ENCODE measurements around the gene LRCH3.

Gene LRCH3

GRCh38 chr3:197804511-197804910 lies 13.5 kb downstream of the LRCH3 start:
- TF ChIP-seq, protein P1, sequence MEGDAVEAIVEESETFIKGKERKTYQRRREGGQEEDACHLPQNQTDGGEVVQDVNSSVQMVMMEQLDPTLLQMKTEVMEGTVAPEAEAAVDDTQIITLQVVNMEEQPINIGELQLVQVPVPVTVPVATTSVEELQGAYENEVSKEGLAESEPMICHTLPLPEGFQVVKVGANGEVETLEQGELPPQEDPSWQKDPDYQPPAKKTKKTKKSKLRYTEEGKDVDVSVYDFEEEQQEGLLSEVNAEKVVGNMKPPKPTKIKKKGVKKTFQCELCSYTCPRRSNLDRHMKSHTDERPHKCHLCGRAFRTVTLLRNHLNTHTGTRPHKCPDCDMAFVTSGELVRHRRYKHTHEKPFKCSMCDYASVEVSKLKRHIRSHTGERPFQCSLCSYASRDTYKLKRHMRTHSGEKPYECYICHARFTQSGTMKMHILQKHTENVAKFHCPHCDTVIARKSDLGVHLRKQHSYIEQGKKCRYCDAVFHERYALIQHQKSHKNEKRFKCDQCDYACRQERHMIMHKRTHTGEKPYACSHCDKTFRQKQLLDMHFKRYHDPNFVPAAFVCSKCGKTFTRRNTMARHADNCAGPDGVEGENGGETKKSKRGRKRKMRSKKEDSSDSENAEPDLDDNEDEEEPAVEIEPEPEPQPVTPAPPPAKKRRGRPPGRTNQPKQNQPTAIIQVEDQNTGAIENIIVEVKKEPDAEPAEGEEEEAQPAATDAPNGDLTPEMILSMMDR (IDR thresholded peaks at IDR 0.05; ENCODE audit: low read depth, low read length): no peak

GRCh38 chr3:197807969-197808587 lies 17.0 kb downstream of the LRCH3 start:
- TF ChIP-seq, protein P1 (IDR thresholded peaks at IDR 0.05; ENCODE audit: low read depth, low read length): no peak
- Histone ChIP-seq H3K4me3 (ENCODE audit: low read depth, low read length) (no peak overlapping the region), H3K27me3 (no peaks in the 10 kb centered on the region), H3K4me1 (no peaks in the 10 kb centered on the region; the same call in 1 of the 2 replicates), H3K36me3 (no peaks in the 10 kb centered on the region; the same call in 1 of the 2 replicates), H3K9me3 (no peaks in the 10 kb centered on the region)
- no peak for DNase-seq

More at GRCh38 chr3:197804511-197804910, 13.5 kb downstream of the LRCH3 start:
- Histone ChIP-seq H3K4me3 (ENCODE audit: low read depth, low read length) (no peak overlapping the region), H3K36me3 (no peaks in the 10 kb centered on the region), H3K4me1 (no peaks in the 10 kb centered on the region; the same call in 1 of the 2 replicates), H3K9me3 (no peaks in the 10 kb centered on the region), H3K27me3 (no peaks in the 10 kb centered on the region)
- no peak for DNase-seq

GRCh38 chr3:197809356-197810020 lies 18.4 kb downstream of the LRCH3 start:
- no peaks in the 10 kb centered on the region; the same call in 1 of the 2 replicates for H3K36me3 ChIP-seq
- no peaks in the 10 kb centered on the region; the same call in 1 of the 2 replicates for H3K4me1 ChIP-seq

GRCh38 chr3:197810901-197811300 lies 19.8 kb downstream of the LRCH3 start:
- Histone ChIP-seq H3K4me1 (no peaks in the 10 kb centered on the region; the same call in 1 of the 2 replicates), H3K9me3 (no peaks in the 10 kb centered on the region), H3K27me3 (no peaks in the 10 kb centered on the region), H3K4me3 (ENCODE audit: low read depth, low read length) (no peak overlapping the region), H3K36me3 (no peaks in the 10 kb centered on the region; the same call in 1 of the 2 replicates)
- TF ChIP-seq, protein P1 (IDR thresholded peaks at IDR 0.05; ENCODE audit: low read depth, low read length): no peak
- no peak for DNase-seq

More at GRCh38 chr3:197809356-197810020, 18.4 kb downstream of the LRCH3 start:
- TF ChIP-seq, protein P1 (IDR thresholded peaks at IDR 0.05; ENCODE audit: low read depth, low read length): no peak
- no peaks in the 10 kb centered on the region for H3K27me3 ChIP-seq
- H3K4me3 ChIP-seq (ENCODE audit: low read depth, low read length): no peak overlapping the region
- DNase-seq: no peak
- H3K9me3 ChIP-seq: no peaks in the 10 kb centered on the region

DNA sequence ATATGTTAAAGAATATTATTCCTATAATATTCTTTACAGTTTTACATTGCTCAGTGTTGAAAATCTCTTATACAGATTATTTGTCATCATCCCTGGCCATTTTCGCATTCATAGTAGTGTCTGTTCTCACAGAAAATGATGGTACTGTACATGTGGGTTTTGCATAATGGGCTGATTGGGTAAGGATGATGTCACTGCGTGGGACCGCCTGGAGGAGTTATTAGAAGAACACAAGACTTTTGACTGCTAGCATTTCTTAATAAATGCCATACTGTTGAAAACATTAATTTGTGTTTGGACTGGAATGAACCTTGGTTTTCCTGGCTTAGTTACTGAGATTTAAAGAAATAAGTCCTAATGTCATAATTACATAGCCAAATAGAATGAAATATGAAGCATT lies 20.3 kb downstream of the LRCH3 start:
- TF ChIP-seq, protein P1 (IDR thresholded peaks at IDR 0.05; ENCODE audit: low read depth, low read length): no peak
- Histone ChIP-seq H3K4me1 (no peaks in the 10 kb centered on the region; the same call in 1 of the 2 replicates), H3K9me3 (no peaks in the 10 kb centered on the region), H3K36me3 (no peaks in the 10 kb centered on the region; the same call in 1 of the 2 replicates), H3K4me3 (ENCODE audit: low read depth, low read length) (no peak overlapping the region), H3K27me3 (no peaks in the 10 kb centered on the region)
- no peak for DNase-seq

DNA sequence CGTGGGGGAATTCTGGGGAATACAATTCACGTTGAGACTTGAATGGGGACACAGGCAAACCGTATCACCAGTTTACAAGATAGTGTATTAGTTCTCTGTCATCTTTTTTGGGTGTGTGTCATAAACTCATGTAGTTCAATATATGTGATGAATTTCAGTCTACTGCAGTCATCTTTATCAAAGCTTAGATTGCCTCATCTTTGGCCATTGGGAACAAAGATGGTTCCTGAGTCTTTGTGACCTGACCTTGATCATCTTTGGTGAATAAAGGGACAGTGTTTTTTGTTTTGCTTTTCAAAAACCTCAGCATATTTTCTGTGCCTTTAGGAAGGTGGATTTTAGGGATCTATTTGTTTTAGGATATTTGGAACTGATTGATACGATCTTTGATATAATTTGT lies 23.3 kb downstream of the LRCH3 start:
- DNase-seq: no peak
- no peaks in the 10 kb centered on the region for H3K4me1 ChIP-seq
- H3K9me3 ChIP-seq: no peaks in the 10 kb centered on the region
- H3K36me3 ChIP-seq: no peaks in the 10 kb centered on the region; the same call in 1 of the 2 replicates
- TF ChIP-seq, protein P1 (IDR thresholded peaks at IDR 0.05; ENCODE audit: low read depth, low read length): no peak
- H3K27me3 ChIP-seq: no peaks in the 10 kb centered on the region
- no peak overlapping the region for H3K4me3 ChIP-seq (ENCODE audit: low read depth, low read length)
